Measurements from ENCODE around the gene CEACAM5. TPM values are rescaled to one million over a fixed set of nuclear protein-coding genes. Genes with fewer than 3 reads are reported as not detected.

The CEACAM5 gene
- total RNA-seq, 2 donors from 2014 or later = 2,196 to 2,217 TPM

DNA sequence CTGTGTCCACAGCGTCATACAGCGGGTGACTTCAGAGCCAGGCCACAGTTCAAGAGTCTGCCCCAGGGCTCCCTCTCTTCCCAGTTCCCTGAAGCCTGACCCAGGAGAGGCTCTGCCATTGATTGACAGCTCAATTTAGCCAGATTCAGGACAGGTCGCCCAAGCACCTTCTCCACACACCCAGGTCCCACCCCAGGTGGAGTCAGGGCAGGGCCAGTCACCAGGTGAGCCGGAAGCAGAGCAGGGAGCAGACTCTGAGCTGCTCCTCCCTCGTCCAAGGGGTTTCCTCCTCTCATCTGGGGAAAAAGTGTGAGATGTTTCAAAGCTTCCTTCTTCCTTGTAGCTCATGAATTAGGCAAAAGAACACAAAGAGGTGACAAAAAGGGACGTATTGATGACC lies 26.0 kb upstream of the CEACAM5 start:
- H3K36me3 ChIP-seq = no peaks in the 10 kb centered on the region
- DNase-seq = peak; percentile 86
- no peaks in the 10 kb centered on the region for H3K27me3 ChIP-seq
- H3K9ac ChIP-seq (ENCODE audit: low read depth in 2 of 2, low read length in 2 of 2) = peak overlapping the region in 1 of 2 donors; percentile 51
- no peak overlapping the region for H3K4me3 ChIP-seq
- no peaks in the 10 kb centered on the region for H3K9me3 ChIP-seq
- TF ChIP-seq, protein P1, sequence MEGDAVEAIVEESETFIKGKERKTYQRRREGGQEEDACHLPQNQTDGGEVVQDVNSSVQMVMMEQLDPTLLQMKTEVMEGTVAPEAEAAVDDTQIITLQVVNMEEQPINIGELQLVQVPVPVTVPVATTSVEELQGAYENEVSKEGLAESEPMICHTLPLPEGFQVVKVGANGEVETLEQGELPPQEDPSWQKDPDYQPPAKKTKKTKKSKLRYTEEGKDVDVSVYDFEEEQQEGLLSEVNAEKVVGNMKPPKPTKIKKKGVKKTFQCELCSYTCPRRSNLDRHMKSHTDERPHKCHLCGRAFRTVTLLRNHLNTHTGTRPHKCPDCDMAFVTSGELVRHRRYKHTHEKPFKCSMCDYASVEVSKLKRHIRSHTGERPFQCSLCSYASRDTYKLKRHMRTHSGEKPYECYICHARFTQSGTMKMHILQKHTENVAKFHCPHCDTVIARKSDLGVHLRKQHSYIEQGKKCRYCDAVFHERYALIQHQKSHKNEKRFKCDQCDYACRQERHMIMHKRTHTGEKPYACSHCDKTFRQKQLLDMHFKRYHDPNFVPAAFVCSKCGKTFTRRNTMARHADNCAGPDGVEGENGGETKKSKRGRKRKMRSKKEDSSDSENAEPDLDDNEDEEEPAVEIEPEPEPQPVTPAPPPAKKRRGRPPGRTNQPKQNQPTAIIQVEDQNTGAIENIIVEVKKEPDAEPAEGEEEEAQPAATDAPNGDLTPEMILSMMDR (IDR thresholded peaks at IDR 0.05) = no peak
- H3K27ac ChIP-seq = peak overlapping the region; percentile 22
- intact Hi-C loops (cut with DNase I) = no loop called here
- H3K4me1 ChIP-seq = no peaks in the 10 kb centered on the region

DNA sequence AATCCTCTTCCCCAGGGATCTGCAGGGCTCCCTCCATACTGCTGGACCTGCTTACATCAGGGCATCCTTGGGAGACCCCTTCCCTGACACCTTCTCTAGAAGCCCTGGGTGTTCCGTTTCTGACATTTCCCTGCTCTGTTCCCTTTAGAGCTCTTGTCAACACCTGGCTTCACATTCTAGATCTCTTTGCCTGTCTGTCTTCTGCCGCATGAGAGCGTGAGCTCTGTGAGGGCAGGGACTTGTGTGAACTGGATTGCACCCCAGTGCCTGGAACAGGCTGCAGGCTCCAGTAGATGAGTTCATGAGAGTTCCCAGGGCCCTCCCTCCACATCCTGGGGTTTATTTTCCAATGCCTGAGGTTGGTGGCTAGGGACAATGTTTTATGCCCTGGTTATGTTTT lies 21.0 kb upstream of the CEACAM5 start:
- TF ChIP-seq, protein P1 (IDR thresholded peaks at IDR 0.05) = no peak
- Histone ChIP-seq H3K27me3 (no peaks in the 10 kb centered on the region), H3K4me1 (no peaks in the 10 kb centered on the region), H3K9ac (ENCODE audit: low read depth in 2 of 2, low read length in 2 of 2) (peak overlapping the region; percentile 15 to 72), H3K36me3 (no peaks in the 10 kb centered on the region), H3K4me3 (peak overlapping the region; percentile 5), H3K9me3 (no peaks in the 10 kb centered on the region), H3K27ac (no peak overlapping the region)
- intact Hi-C loops (cut with DNase I) = no loop called here
- no peak for DNase-seq

DNA sequence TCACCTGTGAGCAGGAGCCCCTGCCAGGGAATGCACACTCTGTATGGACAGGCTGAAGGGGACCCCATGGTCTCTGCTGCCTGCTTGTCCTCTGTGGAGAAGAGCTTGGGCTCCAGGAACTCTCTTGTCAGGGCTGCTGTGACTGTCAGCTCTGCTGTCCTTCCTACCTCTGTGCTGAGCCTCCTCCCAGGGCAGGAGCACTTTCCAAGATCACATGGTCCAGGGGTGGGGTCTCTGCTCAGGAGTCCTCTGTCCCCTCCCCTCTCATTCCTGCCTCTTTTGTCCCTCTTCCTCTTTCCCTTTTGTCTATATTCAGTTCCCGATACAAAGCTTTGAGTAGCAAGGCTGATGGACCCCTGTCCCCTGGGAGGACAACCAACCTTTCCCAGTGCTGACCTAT lies 20.3 kb upstream of the CEACAM5 start, which contains the start of gene CEACAM7:
Gene CEACAM7, minus strand, starts transcription at position 173 of the 400 bp plus-strand sequence. Its CDS starts 105 bp downstream, at position 68.
- intact Hi-C loops (cut with DNase I) = no loop called here
- Histone ChIP-seq H3K36me3 (no peaks in the 10 kb centered on the region), H3K4me3 (peak within 1 kb of the TSS; percentile 5), H3K27me3 (no peaks in the 10 kb centered on the region), H3K9me3 (no peaks in the 10 kb centered on the region), H3K27ac (peak within 1 kb of the TSS; percentile 27), H3K9ac (ENCODE audit: low read depth in 2 of 2, low read length in 2 of 2) (peak within 1 kb of the TSS; percentile 16 to 72), H3K4me1 (no peaks in the 10 kb centered on the region)
- TF ChIP-seq, protein P1 (IDR thresholded peaks at IDR 0.05) = no peak
- peak; percentile 58 for DNase-seq

DNA sequence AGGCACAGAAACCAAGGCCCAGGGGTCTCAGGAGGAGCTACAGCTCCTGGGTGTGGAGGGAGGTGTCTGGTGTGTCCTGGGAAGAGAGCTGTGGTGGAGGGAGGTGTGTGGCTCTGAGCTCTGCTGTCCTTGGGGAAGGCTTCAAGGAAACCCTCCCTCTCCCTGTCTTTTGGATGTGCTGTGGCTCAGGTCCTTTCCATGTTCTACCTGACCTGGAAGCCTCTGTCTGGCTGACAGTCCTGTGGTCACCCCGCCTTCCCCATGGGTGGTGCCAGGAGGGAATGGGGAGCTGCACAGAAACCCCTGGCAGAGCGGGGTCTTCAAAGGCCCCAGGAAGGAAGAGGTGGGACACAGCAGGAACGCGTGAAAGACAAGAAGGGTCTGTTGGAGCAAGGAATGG lies 19.7 kb upstream of the CEACAM5 start:
- intact Hi-C loops (cut with DNase I) = no loop called here
- H3K4me1 ChIP-seq = no peaks in the 10 kb centered on the region
- no peak for DNase-seq
- H3K9ac ChIP-seq (ENCODE audit: low read depth in 2 of 2, low read length in 2 of 2) = peak overlapping the region in 1 of 2 donors; percentile 16
- H3K36me3 ChIP-seq = no peaks in the 10 kb centered on the region
- H3K4me3 ChIP-seq = no peak overlapping the region
- no peaks in the 10 kb centered on the region for H3K9me3 ChIP-seq
- TF ChIP-seq, protein P1 (IDR thresholded peaks at IDR 0.05) = no peak
- H3K27ac ChIP-seq = peak overlapping the region; percentile 27
- no peaks in the 10 kb centered on the region for H3K27me3 ChIP-seq

DNA sequence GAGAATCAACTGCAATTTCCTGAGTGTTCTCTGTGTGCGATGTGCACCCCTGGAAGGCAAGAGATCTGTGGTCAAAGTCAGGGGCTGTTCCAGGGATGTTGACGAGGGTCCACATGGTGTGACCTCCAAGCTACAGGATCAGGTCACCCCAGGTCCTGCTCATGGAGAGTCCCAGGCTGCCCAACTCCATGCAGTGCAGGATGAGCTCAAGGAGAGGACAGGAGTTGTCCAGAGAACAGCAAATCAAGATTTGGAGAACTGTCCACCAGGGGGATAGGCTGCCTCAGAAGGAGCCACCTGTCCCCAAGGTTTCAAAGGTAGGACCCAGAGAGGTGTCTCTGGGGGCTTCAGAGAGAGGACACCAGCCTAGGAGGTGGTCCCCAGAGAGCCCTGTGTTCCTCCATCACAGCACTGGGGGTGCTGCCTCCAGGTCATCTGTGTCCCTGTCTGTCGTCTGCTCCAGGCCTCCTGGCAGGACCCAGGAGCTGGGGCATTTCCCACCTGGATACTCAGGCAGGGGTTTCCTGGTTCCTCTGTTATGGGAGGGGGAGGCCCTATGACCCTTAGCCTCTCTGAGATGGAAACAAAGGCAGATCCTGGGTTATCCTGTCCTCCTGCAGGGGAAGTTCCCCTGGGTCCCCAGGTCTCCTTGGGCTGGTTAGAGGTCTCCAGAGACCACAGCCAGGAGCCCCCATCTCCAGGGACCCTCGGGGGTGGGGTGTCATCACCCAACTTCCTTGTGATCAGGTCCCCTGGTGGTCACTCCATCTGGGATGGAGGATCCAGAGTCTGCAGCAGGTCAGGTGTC lies 18.2 kb upstream of the CEACAM5 start:
- no peaks in the 10 kb centered on the region for H3K36me3 ChIP-seq
- no peaks in the 10 kb centered on the region for H3K9me3 ChIP-seq
- H3K27ac ChIP-seq = no peak overlapping the region
- H3K9ac ChIP-seq (ENCODE audit: low read depth in 2 of 2, low read length in 2 of 2) = no peak overlapping the region
- no peaks in the 10 kb centered on the region for H3K27me3 ChIP-seq
- H3K4me3 ChIP-seq = no peak overlapping the region
- TF ChIP-seq, protein P1 (IDR thresholded peaks at IDR 0.05) = no peak
- no peaks in the 10 kb centered on the region for H3K4me1 ChIP-seq
- DNase-seq = peak; percentile 15
- intact Hi-C loops (cut with DNase I) = loop anchor here (5.0 kb wide), 1 partner anchor 48 kb away; no protein-coding TSS in a partner anchor

Measured in colonic mucosa (tissue), 4 donors.